Body of pancreas (tissue), 4 donors: Measurements from ENCODE around the gene GAPT. TPM values are rescaled to one million over a fixed set of nuclear protein-coding genes. Genes with fewer than 3 reads are reported as not detected.

Source experiments
- ATAC-seq: fragments of 150-250 bp; one replicate; pipeline ENCODE4 v1.9.1; 2016
- DNase-seq, 4 donors: peaks; one replicate each; pipeline ENCODE4 v3.0.0-alpha.2; 2019
- H3K27ac ChIP-seq, 4 donors: fragments of 200-600 bp; sonication (generic); 1 replicate in 3 of 4; 2 replicates in 1 of 4; pipeline versions ENCODE4 v1.5.1 to v1.6.1; 2016 to 2019; ENCODE audit warnings: mild to moderate bottlenecking in 1 of 4, mixed read lengths in 1 of 4, moderate library complexity in 1 of 4
- H3K27me3 ChIP-seq, 2 donors: fragments of 200-600 bp; sonication (generic); one replicate each; pipeline ENCODE4 v1.6.0; 2016; ENCODE audit warnings: mild to moderate bottlenecking in 1 of 2
- H3K36me3 ChIP-seq, 2 donors: fragments of 200-600 bp; sonication (generic); replicated peaks in 1 of 2; 2 replicates each; pipeline ENCODE4 v1.5.1; 2016; ENCODE audit warnings: low read depth in 2 of 2; ENCODE audit not compliant: insufficient read depth in 1 of 2
- H3K4me1 ChIP-seq: fragments of 200-600 bp; sonication (generic); one replicate; pipeline ENCODE4 v1.6.0; 2016
- H3K4me3 ChIP-seq, 2 donors: fragments of 200-600 bp; sonication (generic); 1 replicate in 1 of 2; 2 replicates in 1 of 2; pipeline ENCODE4 v1.5.1; 2016 to 2019
- H3K9me3 ChIP-seq, 3 donors: fragments of 200-600 bp; sonication (generic); 1 replicate in 2 of 3; 2 replicates in 1 of 3; pipeline ENCODE4 v1.5.1; 2016
- POLR2A ChIP-seq, 3 donors: fragments of 450-650 bp; IDR thresholded peaks; one replicate each; pipeline ENCODE4 v1.6.1; 2016; ENCODE audit warnings: antibody characterized with exemption in 3 of 3, mild to moderate bottlenecking in 2 of 3
- WGBS, 2 donors: methylation state at CpG; one replicate each; pipeline ENCODE4 v1.1.5; 2017; 5-methylcytosine and 5-hydroxymethylcytosine counted together
- intact Hi-C: fragments of 100-400 bp; cut with DNase I; formaldehyde crosslinking; loops from one replicate; pipeline ENCODE4 v1.15.1; 2023
- total RNA-seq, 2 donors: library from RNA; depleted of rRNA; stranded (reverse); fragments of >200 nt; gene quantifications; one replicate each; pipeline ENCODE4 v1.1.0, GENCODE V29; 2016
- TF ChIP-seq, protein P1 (sequence below), 7 experiments: fragments of 450-650 bp in 4 of 7; fragments of 200-600 bp in 3 of 7; sonication (generic) in 3 of 7; IDR thresholded peaks; one replicate each; pipeline ENCODE4 v1.5.1; 2016 to 2019; ENCODE audit warnings: antibody characterized with exemption in 7 of 7

GAPT gene
- total RNA-seq, 2 donors from 2014 or later = 1.3 TPM; not detected in 1

DNA sequence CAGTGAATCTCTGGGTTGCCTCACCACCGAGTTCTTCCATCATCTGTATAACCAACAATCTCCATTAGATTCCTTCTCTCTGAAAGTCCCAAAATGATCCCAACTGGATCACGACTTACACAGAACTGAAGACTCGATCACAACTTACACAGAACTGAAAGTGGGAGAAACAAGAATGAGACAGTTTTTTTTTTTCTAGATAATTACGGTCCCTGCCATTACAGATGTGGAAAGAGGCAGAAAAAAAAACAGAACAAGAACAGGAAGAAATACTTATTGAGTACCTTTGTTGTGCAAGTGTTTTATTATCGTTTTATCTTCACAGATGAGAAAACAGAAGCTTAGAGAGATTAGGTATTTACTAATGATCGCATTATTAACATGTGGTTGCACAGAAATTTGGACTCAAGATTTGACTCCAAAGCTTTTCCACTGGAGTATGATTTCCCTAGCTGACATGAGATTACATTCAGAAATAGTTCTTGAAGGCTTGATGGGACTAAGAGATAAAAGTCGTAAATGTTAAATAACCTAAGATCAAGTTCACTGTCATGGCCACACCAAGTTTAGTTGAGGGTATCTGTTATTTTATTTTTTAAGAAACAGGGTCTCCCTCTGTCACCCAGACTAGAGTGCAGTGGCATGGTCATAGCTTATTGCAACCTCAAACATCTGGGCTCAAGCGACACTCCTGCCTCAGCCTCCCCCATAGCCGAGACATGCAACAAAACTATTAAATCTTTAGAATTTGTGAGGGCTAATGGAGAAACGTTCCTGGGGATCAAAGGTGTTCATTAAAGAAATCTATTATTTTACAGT is 40.2 kb upstream of the GAPT start:
- WGBS, 2 donors = 69 to 72% methylated on average over 10 of the region's 10 CpGs
- intact Hi-C loops = no loop called here
- no peak for TF ChIP-seq POLR2A (IDR thresholded peaks at IDR 0.05)
- TF ChIP-seq, protein P1, sequence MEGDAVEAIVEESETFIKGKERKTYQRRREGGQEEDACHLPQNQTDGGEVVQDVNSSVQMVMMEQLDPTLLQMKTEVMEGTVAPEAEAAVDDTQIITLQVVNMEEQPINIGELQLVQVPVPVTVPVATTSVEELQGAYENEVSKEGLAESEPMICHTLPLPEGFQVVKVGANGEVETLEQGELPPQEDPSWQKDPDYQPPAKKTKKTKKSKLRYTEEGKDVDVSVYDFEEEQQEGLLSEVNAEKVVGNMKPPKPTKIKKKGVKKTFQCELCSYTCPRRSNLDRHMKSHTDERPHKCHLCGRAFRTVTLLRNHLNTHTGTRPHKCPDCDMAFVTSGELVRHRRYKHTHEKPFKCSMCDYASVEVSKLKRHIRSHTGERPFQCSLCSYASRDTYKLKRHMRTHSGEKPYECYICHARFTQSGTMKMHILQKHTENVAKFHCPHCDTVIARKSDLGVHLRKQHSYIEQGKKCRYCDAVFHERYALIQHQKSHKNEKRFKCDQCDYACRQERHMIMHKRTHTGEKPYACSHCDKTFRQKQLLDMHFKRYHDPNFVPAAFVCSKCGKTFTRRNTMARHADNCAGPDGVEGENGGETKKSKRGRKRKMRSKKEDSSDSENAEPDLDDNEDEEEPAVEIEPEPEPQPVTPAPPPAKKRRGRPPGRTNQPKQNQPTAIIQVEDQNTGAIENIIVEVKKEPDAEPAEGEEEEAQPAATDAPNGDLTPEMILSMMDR (IDR thresholded peaks at IDR 0.05) = no peak

DNA sequence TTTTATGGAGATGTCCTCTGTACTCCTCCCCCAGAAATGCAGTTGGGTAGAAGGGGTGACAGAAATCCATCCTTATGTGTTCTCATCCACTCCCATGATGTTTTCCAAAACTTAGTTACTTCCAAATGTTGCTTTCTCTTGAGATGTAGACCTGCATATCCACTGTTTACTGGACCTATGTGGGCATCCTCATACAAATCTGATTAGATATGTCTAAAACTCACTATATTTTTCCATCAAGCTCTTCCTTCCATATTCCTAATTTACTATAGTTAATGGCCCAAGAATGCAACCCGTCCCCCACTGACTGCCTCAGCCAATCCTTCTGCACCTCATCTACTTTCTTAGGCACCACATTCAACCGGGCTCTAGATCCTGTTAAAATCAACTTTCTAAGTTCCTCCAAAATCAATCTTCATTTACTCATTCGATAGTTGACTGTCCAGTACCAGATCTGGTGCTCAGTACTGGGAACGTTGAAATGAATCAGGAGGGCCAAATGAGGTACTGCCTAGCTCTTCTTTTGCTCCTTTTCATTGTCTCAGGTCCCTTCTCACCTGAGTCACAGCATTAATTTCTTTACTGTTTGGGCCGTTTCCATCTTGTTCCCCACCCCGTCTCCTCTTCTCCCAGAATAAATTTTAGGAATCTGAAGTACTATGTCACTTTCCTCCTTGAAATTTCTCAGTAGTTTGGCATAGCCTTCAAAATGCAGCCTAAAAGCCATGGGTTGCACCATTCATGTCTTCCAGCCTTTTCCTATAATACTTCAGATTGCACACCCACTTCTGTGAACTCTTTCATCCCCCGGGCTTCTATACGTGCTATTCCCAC is 39.3 kb upstream of the GAPT start:
- 88 to 92% methylated on average over 8 of the region's 8 CpGs for WGBS, 2 donors
- no peaks in the 10 kb centered on the region for H3K27me3 ChIP-seq
- no peak for TF ChIP-seq POLR2A (IDR thresholded peaks at IDR 0.05)
- TF ChIP-seq, protein P1 (IDR thresholded peaks at IDR 0.05) = no peak
- no peaks in the 10 kb centered on the region for H3K9me3 ChIP-seq
- H3K36me3 ChIP-seq = peaks cover 6 to 8% of the 10 kb centered on the region in 2 donors
- ATAC-seq (no peak), DNase-seq (no peak)
- H3K27ac ChIP-seq = no peak overlapping the region
- H3K4me1 ChIP-seq = peaks cover 20% of the 10 kb centered on the region
- H3K4me3 ChIP-seq = no peak overlapping the region
- intact Hi-C loops = no loop called here

More for the DNA sequence above, 40.2 kb upstream of the GAPT start:
- Histone ChIP-seq H3K36me3 (peaks cover 6 to 8% of the 10 kb centered on the region in 2 donors), H3K27me3 (no peaks in the 10 kb centered on the region), H3K4me3 (no peak overlapping the region), H3K9me3 (no peaks in the 10 kb centered on the region), H3K27ac (no peak overlapping the region), H3K4me1 (peaks cover 13% of the 10 kb centered on the region)
- no peak for DNase-seq
- no peak for ATAC-seq

DNA sequence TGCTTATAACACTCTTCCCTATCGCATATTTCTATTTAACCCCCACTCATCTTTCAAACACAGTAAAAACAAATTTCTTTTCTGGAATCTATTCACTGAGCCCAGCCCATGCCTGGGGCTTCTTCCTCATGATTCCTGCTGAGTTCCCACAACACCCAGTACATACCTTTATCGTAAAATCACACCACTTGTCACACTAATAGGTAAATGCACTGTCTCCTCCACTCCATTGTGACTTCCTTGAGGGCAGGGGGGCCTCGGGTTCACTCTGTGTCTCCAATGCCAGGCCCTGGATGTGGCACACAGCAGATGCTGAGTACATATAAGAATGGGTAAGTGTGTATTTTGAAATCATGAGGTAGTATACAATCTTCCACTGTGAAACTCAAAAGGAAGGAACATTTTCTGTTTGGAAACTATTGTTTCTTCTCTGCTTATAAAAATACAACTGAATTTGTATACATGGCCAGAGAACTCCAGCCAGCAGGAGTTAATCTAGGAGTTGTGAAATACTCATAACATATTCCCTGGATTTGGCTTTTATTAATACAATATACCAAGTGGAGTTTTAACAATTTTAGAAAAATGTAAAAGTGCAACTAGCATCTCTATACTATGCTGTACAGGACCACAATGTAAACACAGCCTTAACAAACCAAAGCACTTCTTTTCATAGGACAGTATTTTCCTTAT is 38.5 kb upstream of the GAPT start:
- Histone ChIP-seq H3K36me3 (peaks cover 6 to 8% of the 10 kb centered on the region in 2 donors), H3K27me3 (no peaks in the 10 kb centered on the region), H3K4me3 (no peak overlapping the region), H3K27ac (no peak overlapping the region), H3K9me3 (no peaks in the 10 kb centered on the region), H3K4me1 (peaks cover 28% of the 10 kb centered on the region)
- no peak for DNase-seq
- intact Hi-C loops = no loop called here
- no peak for TF ChIP-seq POLR2A (IDR thresholded peaks at IDR 0.05)
- TF ChIP-seq, protein P1 (IDR thresholded peaks at IDR 0.05) = no peak
- 93 to 95% methylated on average over 3 of the region's 3 CpGs for WGBS, 2 donors
- no peak for ATAC-seq

DNA sequence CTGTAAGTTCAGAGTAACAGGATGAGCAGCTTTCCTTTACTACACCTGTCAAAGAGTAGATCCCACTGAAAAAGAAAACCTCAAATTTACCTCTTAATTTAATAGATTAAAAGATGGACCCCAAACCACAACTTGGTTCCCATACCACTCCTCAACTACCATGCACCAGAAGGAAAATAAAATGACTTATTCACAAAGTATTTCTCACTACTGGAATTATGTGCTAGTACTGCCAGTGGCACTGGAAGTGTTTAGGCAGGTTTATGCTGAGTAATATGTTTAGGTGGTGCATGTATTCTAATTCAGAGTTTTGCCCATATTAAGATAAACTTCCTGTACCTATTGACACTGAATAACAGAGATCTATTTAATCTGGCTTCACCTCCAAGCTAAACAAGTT is 37.9 kb upstream of the GAPT start:
- no peak overlapping the region for H3K4me3 ChIP-seq
- H3K27ac ChIP-seq = no peak overlapping the region
- no peaks in the 10 kb centered on the region for H3K9me3 ChIP-seq
- DNase-seq (no peak), ATAC-seq (no peak)
- peaks cover 34% of the 10 kb centered on the region for H3K4me1 ChIP-seq
- intact Hi-C loops = no loop called here
- H3K27me3 ChIP-seq = no peaks in the 10 kb centered on the region
- peaks cover 6 to 8% of the 10 kb centered on the region in 2 donors for H3K36me3 ChIP-seq
- no peak for TF ChIP-seq POLR2A (IDR thresholded peaks at IDR 0.05)
- TF ChIP-seq, protein P1 (IDR thresholded peaks at IDR 0.05) = no peak
